SU-DHL-6 (cell line): ENCODE results near the gene DIAPH1.

Experiments used
- EZH2phosphoT487 ChIP-seq: fragments of 200-600 bp; sonication (generic), shearing (Covaris generic); conservative IDR thresholded peaks from 2 replicates; pipeline ENCODE4 v1.6.1; 2018; ENCODE audit warnings: mild to moderate bottlenecking, antibody characterized with exemption, low read length, moderate library complexity, mixed read lengths
- TF ChIP-seq, protein P1 (sequence below): fragments of 200-600 bp; sonication (generic); IDR thresholded peaks from one replicate; pipeline ENCODE4 v1.5.1; 2017; ENCODE audit warnings: antibody characterized with exemption, mild to moderate bottlenecking, low read length, moderate library complexity; ENCODE audit not compliant: insufficient read depth, poor library complexity, severe bottlenecking

DNA sequence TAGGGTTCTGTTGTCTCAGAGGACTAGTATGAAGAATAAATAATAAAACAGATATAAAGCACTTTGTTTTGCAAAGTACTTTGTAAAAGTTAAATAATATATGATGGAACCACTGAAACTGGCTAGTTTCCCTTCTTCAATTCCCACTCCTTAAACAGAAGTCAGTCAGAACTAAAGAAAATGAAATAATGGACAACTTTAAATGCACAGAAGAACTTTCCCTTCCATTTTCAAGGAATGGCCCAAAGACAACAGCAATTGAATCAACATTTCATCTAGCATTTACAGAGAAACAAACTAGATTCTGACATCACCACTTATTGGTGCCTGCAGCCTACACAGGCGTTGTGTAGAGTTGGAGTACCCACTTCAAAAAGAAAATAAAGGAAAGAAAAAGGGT is 16.2 kb downstream of the DIAPH1 start:
- TF ChIP-seq, protein P1, sequence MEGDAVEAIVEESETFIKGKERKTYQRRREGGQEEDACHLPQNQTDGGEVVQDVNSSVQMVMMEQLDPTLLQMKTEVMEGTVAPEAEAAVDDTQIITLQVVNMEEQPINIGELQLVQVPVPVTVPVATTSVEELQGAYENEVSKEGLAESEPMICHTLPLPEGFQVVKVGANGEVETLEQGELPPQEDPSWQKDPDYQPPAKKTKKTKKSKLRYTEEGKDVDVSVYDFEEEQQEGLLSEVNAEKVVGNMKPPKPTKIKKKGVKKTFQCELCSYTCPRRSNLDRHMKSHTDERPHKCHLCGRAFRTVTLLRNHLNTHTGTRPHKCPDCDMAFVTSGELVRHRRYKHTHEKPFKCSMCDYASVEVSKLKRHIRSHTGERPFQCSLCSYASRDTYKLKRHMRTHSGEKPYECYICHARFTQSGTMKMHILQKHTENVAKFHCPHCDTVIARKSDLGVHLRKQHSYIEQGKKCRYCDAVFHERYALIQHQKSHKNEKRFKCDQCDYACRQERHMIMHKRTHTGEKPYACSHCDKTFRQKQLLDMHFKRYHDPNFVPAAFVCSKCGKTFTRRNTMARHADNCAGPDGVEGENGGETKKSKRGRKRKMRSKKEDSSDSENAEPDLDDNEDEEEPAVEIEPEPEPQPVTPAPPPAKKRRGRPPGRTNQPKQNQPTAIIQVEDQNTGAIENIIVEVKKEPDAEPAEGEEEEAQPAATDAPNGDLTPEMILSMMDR = no peak
- TF ChIP-seq EZH2phosphoT487 = no peak
